ENCODE measurements around the gene PYURF.
A peak's percentile ranks its signal among the peaks of the same experiment; 100 is the strongest.
"Not testable (repeated sequence)": the region's sequence is repeated elsewhere in the genome, so short reads cannot be mapped to it uniquely, and the experiment has no call there.

Gene PYURF

GRCh38 chr4:88523325-88524129 lies at the start of gene PYURF:
Gene PYURF (minus strand): TSS chr4:88523776. CDS start chr4:88523700, 76 bp downstream.
- intact Hi-C loops (cut with DNase I): loop anchor here (2.0 to 10.0 kb wide), 2 partner anchors 69 to 291 kb away; partner anchors contain the start of gene HERC3
- peak; percentile 91 to 99 (median 95) for DNase-seq

- intact Hi-C loops (cut with DNase I): no loop called here
- DNase-seq: no peak
Measured at GRCh38 chr4:88570001-88570400, 46.4 kb upstream of the PYURF start.

GRCh38 chr4:88567591-88567990 lies 44.0 kb upstream of the PYURF start:
- intact Hi-C loops (cut with DNase I): no loop called here
- no peak for DNase-seq

GRCh38 chr4:88549815-88550214 lies 26.2 kb upstream of the PYURF start:
- intact Hi-C loops (cut with DNase I): no loop called here

GRCh38 chr4:88539322-88540068 lies 15.9 kb upstream of the PYURF start:
- DNase-seq: peak in 5 of 10 donors; percentile 48 to 92 (median 49)
- intact Hi-C loops (cut with DNase I): not testable (repeated sequence)

More at GRCh38 chr4:88549815-88550214, 26.2 kb upstream of the PYURF start:
- no peak for DNase-seq

- no peak for DNase-seq
- intact Hi-C loops (cut with DNase I): no loop called here
Measured at GRCh38 chr4:88537709-88538108, 14.1 kb upstream of the PYURF start.

GRCh38 chr4:88535090-88535755 lies 11.6 kb upstream of the PYURF start:
- intact Hi-C loops (cut with DNase I): no loop called here
- DNase-seq: no peak

GRCh38 chr4:88533937-88534750 lies 10.6 kb upstream of the PYURF start:
- intact Hi-C loops (cut with DNase I): no loop called here
- no peak for DNase-seq

GRCh38 chr4:88533088-88533790 lies 9.7 kb upstream of the PYURF start:
- intact Hi-C loops (cut with DNase I): no loop called here
- DNase-seq: no peak

GRCh38 chr4:88531549-88531948 lies 8.0 kb upstream of the PYURF start:
- no peak for DNase-seq
- intact Hi-C loops (cut with DNase I): no loop called here

- no peak for DNase-seq
Measured at GRCh38 chr4:88528861-88529260, 5.3 kb upstream of the PYURF start.

GRCh38 chr4:88527787-88528186 lies 4.2 kb upstream of the PYURF start:
- intact Hi-C loops (cut with DNase I): loop anchor here (5.0 to 10.0 kb wide), 3 partner anchors 130 to 495 kb away; no protein-coding TSS in a partner anchor
- DNase-seq: no peak

More at GRCh38 chr4:88528861-88529260, 5.3 kb upstream of the PYURF start:
- intact Hi-C loops (cut with DNase I): loop anchor here (5.0 to 10.0 kb wide), 3 partner anchors 128 to 493 kb away; no protein-coding TSS in a partner anchor

GRCh38 chr4:88526221-88526815 lies 2.7 kb upstream of the PYURF start:
- no peak for DNase-seq
- intact Hi-C loops (cut with DNase I): loop anchor here (5.0 to 10.0 kb wide), 3 partner anchors 131 to 496 kb away; no protein-coding TSS in a partner anchor

- no peak for DNase-seq
- intact Hi-C loops (cut with DNase I): loop anchor here (10.0 kb wide), 1 partner anchor 291 kb away; no protein-coding TSS in a partner anchor
Measured at GRCh38 chr4:88524171-88524570, 595 bp upstream of the PYURF start.

- intact Hi-C loops (cut with DNase I): loop anchor here (2.0 to 10.0 kb wide), 2 partner anchors 70 to 292 kb away; partner anchors contain the start of gene HERC3
Measured at GRCh38 chr4:88522702-88523324, 763 bp downstream of the PYURF start.

GRCh38 chr4:88518911-88519310 lies 4.7 kb downstream of the PYURF start:
- no peak for DNase-seq
- intact Hi-C loops (cut with DNase I): loop anchor here (5.0 to 10.0 kb wide), 2 partner anchors 62 to 664 kb away; partner anchors contain the start of gene HERC5

More at GRCh38 chr4:88522702-88523324, 763 bp downstream of the PYURF start:
- peak in 7 of 10 donors; percentile 12 to 83 (median 37) for DNase-seq

GRCh38 chr4:88517825-88518224 lies 5.8 kb downstream of the PYURF start:
- no peak for DNase-seq
- intact Hi-C loops (cut with DNase I): loop anchor here (5.0 to 10.0 kb wide), 2 partner anchors 61 to 663 kb away; partner anchors contain the start of gene HERC5

- DNase-seq: no peak
- intact Hi-C loops (cut with DNase I): loop anchor here (5.0 to 10.0 kb wide), 2 partner anchors 59 to 662 kb away; partner anchors contain the start of gene HERC5
Measured at GRCh38 chr4:88516746-88517145, 6.8 kb downstream of the PYURF start.

Measured in posterior cingulate gyrus (tissue), 11 donors.